Measurements from ENCODE around the gene MAP1S.

Gene MAP1S

GRCh38 chr19:17726136-17726741 is 7.0 kb downstream of the MAP1S start:
- Histone ChIP-seq H3K27ac (ENCODE audit: low read length) (no peak overlapping the region), H3K27me3 (ENCODE audit: control insufficient read depth, insufficient read depth, low read length) (no peaks in the 10 kb centered on the region), H3K36me3 (ENCODE audit: control insufficient read depth, low read depth, low read length) (peaks cover 58% of the 10 kb centered on the region)

GRCh38 chr19:17726964-17727773 is 7.9 kb downstream of the MAP1S start:
- H3K9ac ChIP-seq (ENCODE audit: low read length): no peak overlapping the region
- H3K9me3 ChIP-seq (ENCODE audit: control insufficient read depth, low read depth, low read length): no peaks in the 10 kb centered on the region
- H3K36me3 ChIP-seq (ENCODE audit: control insufficient read depth, low read depth, low read length): peaks cover 60% of the 10 kb centered on the region
- no peaks in the 10 kb centered on the region for H3K4me1 ChIP-seq (ENCODE audit: control insufficient read depth, low read depth, low read length)
- H3K27ac ChIP-seq (ENCODE audit: low read length): no peak overlapping the region
- H3K4me3 ChIP-seq (ENCODE audit: low read length): no peak overlapping the region
- no peaks in the 10 kb centered on the region for H3K27me3 ChIP-seq (ENCODE audit: control insufficient read depth, insufficient read depth, low read length)

More at GRCh38 chr19:17726136-17726741, 7.0 kb downstream of the MAP1S start:
- Histone ChIP-seq H3K9me3 (ENCODE audit: control insufficient read depth, low read depth, low read length) (no peaks in the 10 kb centered on the region), H3K4me3 (ENCODE audit: low read length) (no peak overlapping the region), H3K9ac (ENCODE audit: low read length) (no peak overlapping the region), H3K4me1 (ENCODE audit: control insufficient read depth, low read depth, low read length) (no peaks in the 10 kb centered on the region)

GRCh38 chr19:17727843-17728242 is 8.6 kb downstream of the MAP1S start:
- no peaks in the 10 kb centered on the region for H3K9me3 ChIP-seq (ENCODE audit: control insufficient read depth, low read depth, low read length)
- no peak overlapping the region for H3K27ac ChIP-seq (ENCODE audit: low read length)
- H3K9ac ChIP-seq (ENCODE audit: low read length): no peak overlapping the region
- H3K4me3 ChIP-seq (ENCODE audit: low read length): no peak overlapping the region
- no peaks in the 10 kb centered on the region for H3K27me3 ChIP-seq (ENCODE audit: control insufficient read depth, insufficient read depth, low read length)
- peaks cover 60% of the 10 kb centered on the region for H3K36me3 ChIP-seq (ENCODE audit: control insufficient read depth, low read depth, low read length)
- H3K4me1 ChIP-seq (ENCODE audit: control insufficient read depth, low read depth, low read length): no peaks in the 10 kb centered on the region

- Histone ChIP-seq H3K4me3 (ENCODE audit: low read length) (no peak overlapping the region), H3K27me3 (ENCODE audit: control insufficient read depth, insufficient read depth, low read length) (no peaks in the 10 kb centered on the region), H3K9ac (ENCODE audit: low read length) (no peak overlapping the region), H3K4me1 (ENCODE audit: control insufficient read depth, low read depth, low read length) (no peaks in the 10 kb centered on the region), H3K9me3 (ENCODE audit: control insufficient read depth, low read depth, low read length) (no peaks in the 10 kb centered on the region), H3K36me3 (ENCODE audit: control insufficient read depth, low read depth, low read length) (peaks cover 57% of the 10 kb centered on the region), H3K27ac (ENCODE audit: low read length) (no peak overlapping the region)
These were observed 13.8 kb downstream of the MAP1S start for GRCh38 chr19:17733127-17733526.

- Histone ChIP-seq H3K27ac (ENCODE audit: low read length) (no peak overlapping the region), H3K36me3 (ENCODE audit: control insufficient read depth, low read depth, low read length) (peaks cover 47% of the 10 kb centered on the region), H3K9me3 (ENCODE audit: control insufficient read depth, low read depth, low read length) (no peaks in the 10 kb centered on the region), H3K9ac (ENCODE audit: low read length) (no peak overlapping the region), H3K27me3 (ENCODE audit: control insufficient read depth, insufficient read depth, low read length) (no peaks in the 10 kb centered on the region), H3K4me3 (ENCODE audit: low read length) (no peak overlapping the region), H3K4me1 (ENCODE audit: control insufficient read depth, low read depth, low read length) (no peaks in the 10 kb centered on the region)
These were observed 14.9 kb downstream of the MAP1S start for GRCh38 chr19:17734146-17734545.

- H3K4me1 ChIP-seq (ENCODE audit: control insufficient read depth, low read depth, low read length): no peaks in the 10 kb centered on the region
- no peaks in the 10 kb centered on the region for H3K9me3 ChIP-seq (ENCODE audit: control insufficient read depth, low read depth, low read length)
- no peaks in the 10 kb centered on the region for H3K27me3 ChIP-seq (ENCODE audit: control insufficient read depth, insufficient read depth, low read length)
- H3K36me3 ChIP-seq (ENCODE audit: control insufficient read depth, low read depth, low read length): peaks cover 37% of the 10 kb centered on the region
- H3K27ac ChIP-seq (ENCODE audit: low read length): no peak overlapping the region
- H3K9ac ChIP-seq (ENCODE audit: low read length): no peak overlapping the region
- no peak overlapping the region for H3K4me3 ChIP-seq (ENCODE audit: low read length)
These were observed 16.1 kb downstream of the MAP1S start for GRCh38 chr19:17735410-17735809.

- no peak overlapping the region for H3K27ac ChIP-seq (ENCODE audit: low read length)
- H3K9ac ChIP-seq (ENCODE audit: low read length): no peak overlapping the region
- H3K4me1 ChIP-seq (ENCODE audit: control insufficient read depth, low read depth, low read length): no peaks in the 10 kb centered on the region
- H3K27me3 ChIP-seq (ENCODE audit: control insufficient read depth, insufficient read depth, low read length): no peaks in the 10 kb centered on the region
- peaks cover 27% of the 10 kb centered on the region for H3K36me3 ChIP-seq (ENCODE audit: control insufficient read depth, low read depth, low read length)
- H3K9me3 ChIP-seq (ENCODE audit: control insufficient read depth, low read depth, low read length): no peaks in the 10 kb centered on the region
- H3K4me3 ChIP-seq (ENCODE audit: low read length): no peak overlapping the region
These were observed 18.4 kb downstream of the MAP1S start for GRCh38 chr19:17737690-17738153.

- H3K4me1 ChIP-seq (ENCODE audit: control insufficient read depth, low read depth, low read length): no peaks in the 10 kb centered on the region
- no peaks in the 10 kb centered on the region for H3K9me3 ChIP-seq (ENCODE audit: control insufficient read depth, low read depth, low read length)
- no peak overlapping the region for H3K4me3 ChIP-seq (ENCODE audit: low read length)
- H3K27me3 ChIP-seq (ENCODE audit: control insufficient read depth, insufficient read depth, low read length): no peaks in the 10 kb centered on the region
- peaks cover 14% of the 10 kb centered on the region for H3K36me3 ChIP-seq (ENCODE audit: control insufficient read depth, low read depth, low read length)
- no peak overlapping the region for H3K9ac ChIP-seq (ENCODE audit: low read length)
- H3K27ac ChIP-seq (ENCODE audit: low read length): no peak overlapping the region
These were observed 20.0 kb downstream of the MAP1S start for GRCh38 chr19:17739121-17739875.

- Histone ChIP-seq H3K27me3 (ENCODE audit: control insufficient read depth, insufficient read depth, low read length) (no peaks in the 10 kb centered on the region), H3K4me1 (ENCODE audit: control insufficient read depth, low read depth, low read length) (no peaks in the 10 kb centered on the region), H3K27ac (ENCODE audit: low read length) (no peak overlapping the region), H3K4me3 (ENCODE audit: low read length) (no peak overlapping the region), H3K9ac (ENCODE audit: low read length) (no peak overlapping the region), H3K36me3 (ENCODE audit: control insufficient read depth, low read depth, low read length) (peaks cover under 1% of the 10 kb centered on the region), H3K9me3 (ENCODE audit: control insufficient read depth, low read depth, low read length) (no peaks in the 10 kb centered on the region)
These were observed 22.2 kb downstream of the MAP1S start for GRCh38 chr19:17741456-17741855.

- Histone ChIP-seq H3K9ac (ENCODE audit: low read length) (no peak overlapping the region), H3K4me1 (ENCODE audit: control insufficient read depth, low read depth, low read length) (no peaks in the 10 kb centered on the region), H3K9me3 (ENCODE audit: control insufficient read depth, low read depth, low read length) (no peaks in the 10 kb centered on the region), H3K27me3 (ENCODE audit: control insufficient read depth, insufficient read depth, low read length) (no peaks in the 10 kb centered on the region), H3K36me3 (ENCODE audit: control insufficient read depth, low read depth, low read length) (no peaks in the 10 kb centered on the region), H3K4me3 (ENCODE audit: low read length) (no peak overlapping the region), H3K27ac (ENCODE audit: low read length) (no peak overlapping the region)
These were observed 24.7 kb downstream of the MAP1S start for GRCh38 chr19:17743874-17744580.

All from iPS-18a (cell line).